GM19455 (cell line): ENCODE results near the gene ACTL7B.
"Not testable (repeated sequence)": the region's sequence is repeated elsewhere in the genome, so short reads cannot be mapped to it uniquely, and the experiment has no call there.

Source experiments
- ATAC-seq: cut with Tn5 transposase; IDR thresholded peaks from one replicate; pipeline ENCODE4 v1.9.1; 2021; ENCODE audit not compliant: unreplicated experiment

Gene ACTL7B

GRCh38 chr9:108845947-108846346 is 9.8 kb downstream of the ACTL7B start:
- no peak for ATAC-seq

GRCh38 chr9:108845507-108845906 is 10.3 kb downstream of the ACTL7B start:
- no peak for ATAC-seq

GRCh38 chr9:108844856-108845255 is 10.9 kb downstream of the ACTL7B start:
- no peak for ATAC-seq

- no peak for ATAC-seq
Measured at GRCh38 chr9:108844391-108844790, 11.4 kb downstream of the ACTL7B start.

- no peak for ATAC-seq
Measured at GRCh38 chr9:108842610-108843295, 13.0 kb downstream of the ACTL7B start.

GRCh38 chr9:108839561-108839960 is 16.2 kb downstream of the ACTL7B start:
- ATAC-seq = not testable (repeated sequence)

GRCh38 chr9:108838017-108838416 is 17.8 kb downstream of the ACTL7B start:
- ATAC-seq = no peak

GRCh38 chr9:108837530-108837929 is 18.3 kb downstream of the ACTL7B start:
- no peak for ATAC-seq

GRCh38 chr9:108836781-108837180 is 19.0 kb downstream of the ACTL7B start:
- ATAC-seq = no peak

GRCh38 chr9:108836319-108836718 is 19.5 kb downstream of the ACTL7B start:
- no peak for ATAC-seq

- no peak for ATAC-seq
Measured at GRCh38 chr9:108835831-108836230, 20.0 kb downstream of the ACTL7B start.

GRCh38 chr9:108834959-108835665 is 20.7 kb downstream of the ACTL7B start:
- ATAC-seq = no peak

GRCh38 chr9:108832179-108832500 is 23.6 kb downstream of the ACTL7B start:
- ATAC-seq = no peak

- ATAC-seq = no peak
Measured at GRCh38 chr9:108831496-108832178, 24.1 kb downstream of the ACTL7B start.

- ATAC-seq = no peak
Measured at GRCh38 chr9:108830272-108830671, 25.5 kb downstream of the ACTL7B start.

- ATAC-seq = no peak
Measured at GRCh38 chr9:108823829-108824228, 32.0 kb downstream of the ACTL7B start.

GRCh38 chr9:108816037-108816436 is 39.7 kb downstream of the ACTL7B start:
- no peak for ATAC-seq

- no peak for ATAC-seq
Measured at GRCh38 chr9:108815156-108815555, 40.6 kb downstream of the ACTL7B start.

- ATAC-seq = no peak
Measured at GRCh38 chr9:108813951-108814601, 41.7 kb downstream of the ACTL7B start.

GRCh38 chr9:108812396-108813025 is 43.3 kb downstream of the ACTL7B start:
- ATAC-seq = no peak

GRCh38 chr9:108811944-108812343 is 43.8 kb downstream of the ACTL7B start:
- no peak for ATAC-seq
